Activated CD8-positive, alpha-beta memory T cell treated with anti-CD3 and anti-CD28 coated beads for 1 hour (primary cell): ENCODE measurements around the gene GCKR.
"Not testable (repeated sequence)": the region's sequence is repeated elsewhere in the genome, so short reads cannot be mapped to it uniquely, and the experiment has no call there.

Experiments
- DNase-seq, 2 donors: peaks; one replicate each; pipeline ENCODE4 v3.0.0-alpha.2; 2020; ENCODE audit warnings: low read depth in 1 of 2; ENCODE audit errors: extremely low read depth in 1 of 2

Gene GCKR

GRCh38 chr2:27506587-27506986, 9.9 kb downstream of the GCKR start:
- DNase-seq = no peak

- DNase-seq = no peak
Measured at GRCh38 chr2:27507293-27507692, 10.7 kb downstream of the GCKR start.

- DNase-seq = no peak
Measured at GRCh38 chr2:27509326-27509725, 12.7 kb downstream of the GCKR start.

DNA sequence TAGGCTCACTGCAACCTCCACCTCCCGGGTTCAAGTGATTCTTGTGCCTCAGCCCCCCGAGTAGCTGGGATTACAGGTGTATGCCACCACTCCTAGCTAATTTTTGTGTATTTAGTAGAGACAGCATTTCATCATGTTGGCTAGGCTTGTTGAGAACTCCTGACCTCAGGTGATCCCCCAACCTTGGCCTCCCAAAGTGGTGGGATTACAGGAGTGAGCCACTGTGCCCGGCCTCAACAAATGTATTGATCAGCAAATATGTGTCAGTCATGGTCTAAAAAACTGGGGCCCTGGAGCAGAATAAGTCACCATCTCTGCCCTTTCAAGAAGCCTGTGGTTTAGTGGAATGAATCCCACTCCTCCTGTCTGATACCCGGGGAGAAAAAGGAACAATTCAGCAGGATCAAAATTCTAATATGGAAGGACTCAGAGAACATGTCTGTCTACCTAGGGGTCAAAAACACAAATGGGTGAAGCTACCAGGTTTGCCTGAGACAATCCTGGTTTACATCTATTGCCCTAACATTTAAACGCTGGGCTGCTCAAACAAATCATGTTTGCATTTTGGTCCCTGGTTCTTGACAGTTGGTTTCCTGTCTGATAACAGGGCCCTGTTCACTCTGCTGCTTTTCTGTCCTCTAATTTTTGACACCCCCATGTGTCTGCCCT, 21.6 kb downstream of the GCKR start:
- DNase-seq = no peak

DNA sequence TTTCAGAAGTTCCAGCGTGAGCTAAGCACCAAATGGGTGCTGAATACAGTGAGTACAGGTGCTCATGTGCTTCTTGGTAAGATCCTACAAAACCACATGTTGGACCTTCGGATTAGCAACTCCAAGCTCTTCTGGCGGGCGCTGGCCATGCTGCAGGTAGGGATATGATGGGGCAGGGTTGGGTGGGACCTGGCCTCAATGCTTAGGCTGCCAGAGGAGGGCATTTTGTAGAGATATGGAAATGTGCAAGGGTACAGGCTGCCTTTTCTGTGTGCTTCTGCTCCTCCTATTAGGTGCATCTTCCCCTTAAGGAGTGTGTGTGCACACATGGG, 22.1 kb downstream of the GCKR start:
- no peak for DNase-seq

GRCh38 chr2:27520316-27520715, 23.7 kb downstream of the GCKR start:
- DNase-seq = no peak

DNA sequence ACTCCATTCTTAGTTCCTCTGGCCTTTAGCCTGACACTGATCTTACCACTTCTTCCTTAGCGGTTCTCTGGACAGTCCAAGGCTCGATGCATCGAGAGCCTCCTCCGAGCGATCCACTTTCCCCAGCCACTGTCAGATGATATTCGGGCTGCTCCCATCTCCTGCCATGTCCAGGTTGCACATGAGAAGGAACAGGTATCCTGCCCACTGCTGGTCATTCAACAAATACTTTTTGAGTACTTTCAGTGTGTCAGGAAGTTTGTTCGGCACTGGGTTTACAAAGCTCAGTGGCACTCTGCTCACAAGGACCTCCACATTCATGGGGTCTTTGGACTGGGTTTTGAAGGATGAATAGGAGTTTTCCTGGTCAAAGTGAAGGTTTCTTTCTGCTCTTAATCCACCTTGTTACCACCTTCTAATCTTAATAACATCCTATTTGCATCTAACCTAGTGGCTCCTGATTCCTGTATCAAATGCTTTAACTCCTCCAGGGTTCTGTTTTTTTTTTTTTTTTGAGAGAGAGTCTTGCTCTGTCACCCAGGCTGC, 25.8 kb downstream of the GCKR start:
- DNase-seq = no peak

- no peak for DNase-seq
Measured at GRCh38 chr2:27527182-27527581, 30.5 kb downstream of the GCKR start.

DNA sequence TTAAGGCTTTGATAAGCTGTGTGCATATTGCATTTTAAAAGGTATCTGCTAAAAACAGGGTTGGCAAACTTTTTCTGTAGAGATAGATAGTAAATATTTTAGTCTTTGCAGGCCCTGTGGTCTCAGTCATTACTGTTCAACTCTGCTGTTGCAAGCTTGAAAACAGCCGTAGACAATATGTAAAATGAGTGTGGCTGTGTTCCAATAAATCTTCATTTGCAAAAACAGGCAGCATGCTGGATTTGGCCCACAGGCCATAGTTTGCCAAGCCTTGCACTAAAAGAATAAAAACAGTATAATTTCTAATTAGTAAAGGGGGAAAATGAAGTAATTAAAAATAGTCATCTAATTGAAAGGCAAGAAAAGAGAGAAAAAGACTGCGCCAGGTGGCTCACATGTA, 35.3 kb downstream of the GCKR start:
- DNase-seq = no peak

DNA sequence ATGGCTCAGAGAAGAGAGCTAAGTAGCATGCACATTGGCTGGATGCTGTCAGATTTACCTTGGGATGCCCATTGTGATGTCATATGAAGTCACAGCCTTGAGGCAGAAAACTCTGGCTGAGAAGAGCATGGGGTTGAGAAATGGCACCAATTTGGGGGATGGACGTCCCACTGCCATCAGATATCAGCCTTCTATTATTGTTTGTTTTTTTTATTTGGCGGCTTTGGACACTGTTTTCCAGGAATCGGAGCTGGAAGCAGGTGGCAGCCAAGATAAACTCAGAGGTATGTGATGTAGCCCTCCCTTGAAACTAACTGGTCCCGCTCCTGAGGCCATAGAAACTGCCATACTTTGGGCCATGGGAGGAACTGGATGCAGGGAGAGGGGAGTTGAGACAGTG, 40.6 kb downstream of the GCKR start:
- no peak for DNase-seq

- not testable (repeated sequence) for DNase-seq
Measured at GRCh38 chr2:27538839-27539450, 42.3 kb downstream of the GCKR start.

GRCh38 chr2:27539649-27540048, 43.0 kb downstream of the GCKR start:
- DNase-seq = not testable (repeated sequence)

GRCh38 chr2:27544143-27544821, 47.6 kb downstream of the GCKR start:
- DNase-seq = no peak

GRCh38 chr2:27545348-27546141, 48.9 kb downstream of the GCKR start:
- no peak for DNase-seq

DNA sequence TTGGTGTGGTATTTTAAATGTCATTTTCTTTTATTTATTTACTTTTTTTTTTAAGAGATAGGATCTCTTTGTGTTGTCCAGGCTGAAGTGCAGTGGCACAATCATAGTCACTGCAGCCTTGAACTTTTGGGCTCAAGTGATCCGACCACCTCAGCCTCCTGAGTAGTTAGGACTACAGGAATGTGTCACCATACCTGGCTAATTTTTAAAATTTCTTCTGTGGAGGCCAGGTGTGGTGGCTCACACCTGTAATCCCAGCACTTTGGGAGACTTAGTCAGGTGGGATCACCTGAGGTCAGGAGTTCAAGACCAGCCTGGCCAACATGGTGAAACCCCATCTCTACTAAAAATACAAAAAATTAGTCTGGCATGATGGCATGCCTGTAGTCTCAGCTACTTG, 52.7 kb downstream of the GCKR start:
- DNase-seq = no peak

DNA sequence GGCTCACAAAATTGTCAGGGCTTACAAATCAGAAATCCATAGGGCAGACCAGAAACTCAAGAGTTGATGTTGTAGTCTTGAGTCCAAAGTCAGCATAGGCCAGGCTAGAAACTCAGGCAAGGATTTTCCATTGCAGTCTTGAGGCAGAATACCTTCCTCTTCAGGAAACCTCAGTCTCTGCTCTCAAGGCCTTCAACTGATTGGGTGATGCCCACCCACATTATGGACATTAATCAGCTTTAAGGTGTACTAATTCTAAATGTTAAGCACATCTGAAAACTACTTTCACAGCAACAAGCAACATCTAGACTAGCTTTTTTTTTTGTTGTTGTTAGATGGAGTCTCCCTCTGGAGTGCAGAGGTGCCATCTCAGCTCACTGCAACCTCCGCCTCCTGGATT, 54.9 kb downstream of the GCKR start:
- DNase-seq = no peak

DNA sequence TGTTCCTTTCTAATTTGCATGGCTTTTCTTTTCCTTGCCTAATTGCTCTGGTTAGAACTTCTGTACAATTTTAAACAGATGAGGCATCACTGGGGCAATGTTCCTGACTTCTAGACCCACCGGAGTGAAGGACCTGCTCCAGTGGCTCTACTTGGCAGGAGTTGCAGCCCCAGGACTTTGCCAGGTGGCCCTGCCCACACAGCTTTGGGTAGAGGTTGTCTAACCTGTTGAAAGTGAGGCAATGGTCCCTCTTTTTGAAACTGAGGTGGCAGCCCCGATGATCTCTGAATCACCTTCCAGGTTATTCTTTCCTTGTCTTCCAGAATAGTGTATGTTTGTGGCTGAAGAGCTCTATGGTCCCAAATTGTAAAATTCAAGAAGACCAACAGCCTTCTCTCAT, 56.3 kb downstream of the GCKR start:
- no peak for DNase-seq

- not testable (repeated sequence) for DNase-seq
Measured at GRCh38 chr2:27554451-27554850, 57.8 kb downstream of the GCKR start.

GRCh38 chr2:27559228-27559627, 62.6 kb downstream of the GCKR start:
- DNase-seq = no peak

GRCh38 chr2:27561060-27561459, 64.4 kb downstream of the GCKR start:
- no peak for DNase-seq

DNA sequence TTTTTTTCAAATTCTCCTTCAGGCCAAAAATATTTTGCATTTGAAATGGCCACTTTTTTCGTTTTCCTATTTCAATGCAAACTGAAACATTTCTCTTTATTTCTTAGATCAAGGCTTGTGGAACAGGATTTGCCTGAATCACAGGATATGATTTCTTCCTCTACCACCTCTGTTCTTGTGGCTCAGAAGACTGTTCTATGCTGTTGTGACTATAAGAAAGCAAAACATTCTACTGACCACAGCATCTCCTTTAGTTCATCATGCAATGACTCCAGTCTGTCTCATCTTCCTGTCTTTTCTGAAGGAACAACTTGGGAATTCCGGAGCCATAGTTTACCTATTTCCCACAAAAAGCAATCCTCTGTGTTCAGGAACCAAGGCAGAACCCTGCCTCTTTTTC, 70.0 kb downstream of the GCKR start:
- no peak for DNase-seq
